IMR-90 (cell line): ENCODE data around the gene OVOL1. TPM values are rescaled to one million over a fixed set of nuclear protein-coding genes. Genes with fewer than 3 reads are reported as not detected.
A peak's percentile ranks its signal among the peaks of the same experiment; 100 is the strongest.

Experiments used
- ATAC-seq: fragments of 200-7000 bp; cut with Tn5 transposase; 2 replicates; pipeline ENCODE4 v1.9.1; 2020; ENCODE audit warnings: low read depth, mild to moderate bottlenecking, moderate library complexity
- BruUV-seq: library from RNA; stranded (reverse); fragments of 400-500 nt; replicated peaks from 2 replicates; lab custom pipeline; 2021; lab: Mats Ljungman, UMichigan
- CTCF ChIA-PET: fragments of 300-600 bp; formaldehyde crosslinking; extraction: SDS; loops from one replicate; lab custom pipeline; 2021; ENCODE audit warnings: antibody characterized with exemption; lab: Yijun Ruan, JAX
- POLR2A ChIA-PET: fragments of 300-600 bp; sonication (Branson Sonifier 250); formaldehyde crosslinking; loops from one replicate; lab custom pipeline; 2022; ENCODE audit warnings: antibody characterized with exemption; ENCODE audit not compliant: unreplicated experiment; lab: Charles Lee
- DNase-seq: peaks from one replicate; pipeline ENCODE4 v3.0.0; 2013
- H2AFZ ChIP-seq: replicated peaks from 2 replicates; pipeline ENCODE3; 2013; ENCODE audit warnings: low read length, mild to moderate bottlenecking; ENCODE audit not compliant: poor library complexity
- H2AK5ac ChIP-seq: 2 replicates; pipeline ENCODE4 v1.6.1; 2013; ENCODE audit warnings: low read depth, low read length, inconsistent platforms
- H2AK9ac ChIP-seq: replicated peaks from 2 replicates; pipeline ENCODE3; 2013; ENCODE audit warnings: mild to moderate bottlenecking, low read depth, low read length, moderate library complexity; ENCODE audit not compliant: poor library complexity
- H2BK120ac ChIP-seq: 2 replicates; pipeline ENCODE4 v1.6.1; 2013; ENCODE audit warnings: low read depth, low read length, inconsistent platforms
- H2BK15ac ChIP-seq: 3 replicates; pipeline ENCODE4 v1.6.1; 2013; ENCODE audit warnings: low read depth, low read length, inconsistent platforms
- H2BK20ac ChIP-seq: 2 replicates; pipeline ENCODE4 v1.6.1; 2013; ENCODE audit warnings: low read depth, mild to moderate bottlenecking, inconsistent platforms, low read length, moderate library complexity
- H2BK5ac ChIP-seq: 2 replicates; pipeline ENCODE4 v1.6.1; 2013; ENCODE audit warnings: mild to moderate bottlenecking, low read depth, low read length, inconsistent platforms; ENCODE audit not compliant: poor library complexity, severe bottlenecking
- H3K14ac ChIP-seq: replicated peaks from 2 replicates; pipeline ENCODE4 v1.6.1; 2013; ENCODE audit warnings: low read depth, low read length, inconsistent platforms
- H3K18ac ChIP-seq: 2 replicates; pipeline ENCODE4 v1.6.1; 2013; ENCODE audit warnings: low read depth, low read length, control low read depth
- H3K23ac ChIP-seq: 2 replicates; pipeline ENCODE4 v1.6.1; 2013; ENCODE audit warnings: low read depth, low read length, inconsistent platforms
- H3K27ac ChIP-seq: 2 replicates; pipeline ENCODE4 v1.5.1; 2013; ENCODE audit warnings: mild to moderate bottlenecking, control low read depth, low read length; ENCODE audit not compliant: insufficient read depth
- H3K27me3 ChIP-seq: 2 replicates; pipeline ENCODE4 v1.6.1; 2013; ENCODE audit warnings: low read length; ENCODE audit not compliant: control insufficient read depth, insufficient read depth
- H3K36me3 ChIP-seq: 2 replicates; pipeline ENCODE4 v1.6.1; 2013; ENCODE audit warnings: low read length, mixed read lengths; ENCODE audit not compliant: control insufficient read depth, insufficient read depth
- H3K4ac ChIP-seq: 2 replicates; pipeline ENCODE4 v1.6.1; 2013; ENCODE audit warnings: low read depth, low read length, inconsistent platforms
- H3K4me1 ChIP-seq: 2 replicates; pipeline ENCODE4 v1.6.1; 2013; ENCODE audit warnings: low read length, mixed read lengths; ENCODE audit not compliant: control insufficient read depth, insufficient read depth
- H3K4me2 ChIP-seq: 2 replicates; pipeline ENCODE4 v1.6.1; 2013; ENCODE audit warnings: low read depth, mild to moderate bottlenecking, control low read depth, low read length, moderate library complexity
- H3K4me3 ChIP-seq: 2 replicates; pipeline ENCODE4 v1.5.1; 2013; ENCODE audit warnings: low read depth, mild to moderate bottlenecking, control low read depth, low read length, moderate library complexity; ENCODE audit not compliant: insufficient read depth
- H3K56ac ChIP-seq: 2 replicates; pipeline ENCODE4 v1.6.1; 2013; ENCODE audit warnings: low read length, inconsistent platforms; ENCODE audit not compliant: insufficient read depth; ENCODE audit errors: extremely low read depth
- H3K79me1 ChIP-seq, 2 experiments: 2 replicates each; pipeline ENCODE4 v1.6.1; 2013; ENCODE audit warnings: low read length in 2 of 2, inconsistent platforms in 1 of 2, low read depth in 1 of 2
- H3K9ac ChIP-seq: 2 replicates; pipeline ENCODE4 v1.6.1; 2013; ENCODE audit warnings: low read depth, low read length, control low read depth
- H3K9me1 ChIP-seq: 2 replicates; pipeline ENCODE4 v1.6.1; 2013; ENCODE audit warnings: low read length, inconsistent platforms; ENCODE audit not compliant: insufficient read depth
- H3K9me3 ChIP-seq: 2 replicates; pipeline ENCODE4 v1.6.1; 2013; ENCODE audit warnings: low read length; ENCODE audit not compliant: control insufficient read depth, insufficient read depth
- H4K20me1 ChIP-seq: 2 replicates; pipeline ENCODE4 v1.6.1; 2013; ENCODE audit warnings: low read length, inconsistent platforms; ENCODE audit not compliant: insufficient read depth
- H4K5ac ChIP-seq: 2 replicates; pipeline ENCODE4 v1.6.1; 2013; ENCODE audit warnings: mild to moderate bottlenecking, low read depth, low read length, control low read depth
- H4K8ac ChIP-seq, 2 experiments: 2 replicates each; pipeline ENCODE4 v1.6.1; 2013; ENCODE audit warnings: low read depth in 2 of 2, low read length in 2 of 2, control low read depth in 1 of 2, inconsistent platforms in 1 of 2
- H4K91ac ChIP-seq: 2 replicates; pipeline ENCODE4 v1.6.1; 2013; ENCODE audit warnings: low read depth, low read length, inconsistent platforms; ENCODE audit not compliant: insufficient read depth
- CEBPB ChIP-seq: IDR thresholded peaks from 2 replicates; pipeline ENCODE4 v1.6.1; 2012; ENCODE audit warnings: low read depth, low read length, improper control_type of control experiment
- ELK1 ChIP-seq: fragments of 150-350 bp; IDR thresholded peaks from 2 replicates; pipeline ENCODE4 v1.6.1; 2016; ENCODE audit warnings: low read depth, mild to moderate bottlenecking, low read length, moderate library complexity, borderline replicate concordance
- MXI1 ChIP-seq: IDR thresholded peaks from 2 replicates; pipeline ENCODE4 v1.6.1; 2012; ENCODE audit warnings: low read depth, mild to moderate bottlenecking, low read length, moderate library complexity, borderline replicate concordance
- SMC3 ChIP-seq: fragments of 150-350 bp; IDR thresholded peaks from 2 replicates; pipeline ENCODE4 v1.6.1; 2016; ENCODE audit warnings: low read depth, mild to moderate bottlenecking, antibody characterized with exemption, low read length, moderate library complexity
- WGBS, 2 experiments: methylation state at CpG; one replicate each; pipeline versions ENCODE4 v1.1.5 to v1.1.7; 2013; ENCODE audit warnings: missing lambda C conversion rate in 2 of 2; ENCODE audit not compliant: insufficient read length in 1 of 2; ENCODE audit errors: extremely low coverage in 2 of 2; 5-methylcytosine and 5-hydroxymethylcytosine counted together
- dilution Hi-C: fragments of 300-500 bp; cut with HindIII; formaldehyde crosslinking; loops from one replicate; pipeline ENCODE4 v1.14.3; 2018; ENCODE audit warnings: low sequenced_read_pairs; ENCODE audit not compliant: unreplicated experiment
- in situ Hi-C: fragments of 300-500 bp; cut with MboI; formaldehyde crosslinking; loops from 3 replicates; pipeline ENCODE4 v1.14.3; 2019; ENCODE audit warnings: low sequenced_read_pairs, inconsistent platforms, mixed read lengths
- intact Hi-C: fragments of 100-400 bp; cut with micrococcal nuclease; formaldehyde crosslinking; loops from 2 replicates; pipeline ENCODE4 v1.10.0; 2022
- polyA plus RNA-seq, 3 experiments: library from polyadenylated mRNA; depleted of rRNA; stranded (reverse); fragments of >200 nt; gene quantifications; 2 replicates each; pipeline ENCODE4 v1.2.3, GENCODE V29; 2012; ENCODE audit warnings: low replicate concordance in 1 of 3
- total RNA-seq: library from RNA; depleted of rRNA; stranded (reverse); fragments of >200 nt; gene quantifications from 2 replicates; pipeline ENCODE4 v1.2.3, GENCODE V29; 2012
- TF ChIP-seq, protein P1 (sequence below): conservative IDR thresholded peaks from 2 replicates; pipeline ENCODE4 v1.5.1; 2012; ENCODE audit warnings: mild to moderate bottlenecking, low read depth, low read length, improper control_type of control experiment

Gene OVOL1
- total and polyA plus RNA-seq, 2 of the 4 experiments (the other 2 are of a cell fraction), result not detected

DNA sequence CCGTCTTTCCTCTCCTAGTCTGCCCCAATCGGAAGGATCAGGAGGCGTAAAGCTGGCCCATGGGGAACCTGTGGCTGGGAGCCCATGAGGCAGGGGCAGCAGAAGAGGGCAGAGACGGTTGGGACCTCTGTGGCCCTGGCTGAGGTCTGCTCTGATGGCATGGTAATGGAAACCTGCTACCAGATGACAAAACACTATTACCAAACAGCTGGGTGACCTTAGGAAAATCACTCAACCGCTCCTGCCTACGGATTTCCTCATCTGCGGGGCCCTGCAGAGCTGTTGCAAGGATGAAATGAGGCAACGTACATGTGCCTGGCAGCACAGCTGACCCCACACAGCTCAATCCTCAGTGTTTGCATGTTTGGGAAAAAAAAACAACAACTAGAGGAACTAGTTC, 10.7 kb upstream of the OVOL1 start:
- no peak overlapping the region for H2BK5ac ChIP-seq
- H2BK20ac ChIP-seq, result no peak overlapping the region
- no peak overlapping the region for H4K91ac ChIP-seq
- no peak overlapping the region for H2BK120ac ChIP-seq
- H3K9me3 ChIP-seq, result no peaks in the 10 kb centered on the region
- ATAC-seq, result no peak
- no peak overlapping the region for H3K4ac ChIP-seq
- H3K18ac ChIP-seq, result no peak overlapping the region
- no peaks in the 10 kb centered on the region; the same call in 1 of the 2 replicates for H3K27me3 ChIP-seq
- H3K23ac ChIP-seq, result no peak overlapping the region
- intact Hi-C loops, result no loop called here
- no peak overlapping the region for H3K4me3 ChIP-seq
- H2AK9ac ChIP-seq, result no peak overlapping the region
- ChIA-PET CTCF (no interaction called here), POLR2A (interaction anchor here (0.6 kb wide), 1 partner anchor 9 kb away, joined by 10 read pairs; no protein-coding TSS in a partner anchor)
- peaks cover 10% of the 10 kb centered on the region for H3K9me1 ChIP-seq
- peaks cover 32% of the 10 kb centered on the region for H4K20me1 ChIP-seq
- H3K36me3 ChIP-seq, result peaks cover 21% of the 10 kb centered on the region; the same call in 1 of the 2 replicates
- H2AK5ac ChIP-seq, result no peak overlapping the region
- in situ Hi-C loops, result no loop called here
- H3K4me2 ChIP-seq, result no peak overlapping the region
- H4K5ac ChIP-seq, result no peak overlapping the region
- peak; percentile 8 for DNase-seq
- no peak overlapping the region for H3K56ac ChIP-seq
- TF ChIP-seq ELK1 (no peak), MXI1 (no peak), SMC3 (no peak), CEBPB (0 out of 2 replicates have a peak, but pooled peaks have one; percentile 19)
- TF ChIP-seq, protein P1, sequence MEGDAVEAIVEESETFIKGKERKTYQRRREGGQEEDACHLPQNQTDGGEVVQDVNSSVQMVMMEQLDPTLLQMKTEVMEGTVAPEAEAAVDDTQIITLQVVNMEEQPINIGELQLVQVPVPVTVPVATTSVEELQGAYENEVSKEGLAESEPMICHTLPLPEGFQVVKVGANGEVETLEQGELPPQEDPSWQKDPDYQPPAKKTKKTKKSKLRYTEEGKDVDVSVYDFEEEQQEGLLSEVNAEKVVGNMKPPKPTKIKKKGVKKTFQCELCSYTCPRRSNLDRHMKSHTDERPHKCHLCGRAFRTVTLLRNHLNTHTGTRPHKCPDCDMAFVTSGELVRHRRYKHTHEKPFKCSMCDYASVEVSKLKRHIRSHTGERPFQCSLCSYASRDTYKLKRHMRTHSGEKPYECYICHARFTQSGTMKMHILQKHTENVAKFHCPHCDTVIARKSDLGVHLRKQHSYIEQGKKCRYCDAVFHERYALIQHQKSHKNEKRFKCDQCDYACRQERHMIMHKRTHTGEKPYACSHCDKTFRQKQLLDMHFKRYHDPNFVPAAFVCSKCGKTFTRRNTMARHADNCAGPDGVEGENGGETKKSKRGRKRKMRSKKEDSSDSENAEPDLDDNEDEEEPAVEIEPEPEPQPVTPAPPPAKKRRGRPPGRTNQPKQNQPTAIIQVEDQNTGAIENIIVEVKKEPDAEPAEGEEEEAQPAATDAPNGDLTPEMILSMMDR, result no peak
- dilution Hi-C loops, result no loop called here
- BruUV-seq, result no TSS peak
- peaks cover 3% of the 10 kb centered on the region; the same call in 1 of the 2 replicates for H3K4me1 ChIP-seq
- WGBS, 2 experiments, result no CpG with 5 or more reads among the region's 8 CpGs
- no peak overlapping the region for H3K14ac ChIP-seq
- H2AFZ ChIP-seq, result no peak overlapping the region
- H3K9ac ChIP-seq, result no peak overlapping the region
- H2BK15ac ChIP-seq, result no peak overlapping the region
- H3K27ac ChIP-seq, result no peak overlapping the region
- no peak overlapping the region for H4K8ac ChIP-seq
- H3K79me1 ChIP-seq, result peaks cover 33 to 67% of the 10 kb centered on the region in 2 experiments
